ENCODE measurements around the gene KRTAP5-6.

KRTAP5-6 gene

GRCh38 chr11:1731451-1732059 lies 34.6 kb downstream of the KRTAP5-6 start:
- peaks cover 51 to 67% of the 10 kb centered on the region in 2 donors for H3K27me3 ChIP-seq (ENCODE audit: control insufficient read depth in 1 of 2, insufficient read depth in 2 of 2, low read length in 2 of 2)
- H3K9me3 ChIP-seq (ENCODE audit: control insufficient read depth in 2 of 2, low read length in 2 of 2): peaks cover 6 to 7% of the 10 kb centered on the region in 2 donors

GRCh38 chr11:1732418-1733008 lies 35.5 kb downstream of the KRTAP5-6 start:
- Histone ChIP-seq H3K9me3 (ENCODE audit: control insufficient read depth in 2 of 2, low read length in 2 of 2) (peaks cover 9 to 16% of the 10 kb centered on the region in 2 donors), H3K36me3 (ENCODE audit: control insufficient read depth in 2 of 2, insufficient read depth in 2 of 2, low read length in 2 of 2) (no peaks in the 10 kb centered on the region), H3K4me3 (ENCODE audit: low read length in 2 of 2) (no peak overlapping the region), H3K4me1 (ENCODE audit: control insufficient read depth, insufficient read depth, low read length) (no peaks in the 10 kb centered on the region), H3K27ac (ENCODE audit: low read length) (no peak overlapping the region), H3K9ac (ENCODE audit: low read length in 2 of 2) (no peak overlapping the region), H3K27me3 (ENCODE audit: control insufficient read depth in 1 of 2, insufficient read depth in 2 of 2, low read length in 2 of 2) (peaks cover 53 to 72% of the 10 kb centered on the region in 2 donors)

More at GRCh38 chr11:1731451-1732059, 34.6 kb downstream of the KRTAP5-6 start:
- Histone ChIP-seq H3K9ac (ENCODE audit: low read length in 2 of 2) (no peak overlapping the region), H3K36me3 (ENCODE audit: control insufficient read depth in 2 of 2, insufficient read depth in 2 of 2, low read length in 2 of 2) (no peaks in the 10 kb centered on the region), H3K27ac (ENCODE audit: low read length) (no peak overlapping the region), H3K4me1 (ENCODE audit: control insufficient read depth, insufficient read depth, low read length) (no peaks in the 10 kb centered on the region), H3K4me3 (ENCODE audit: low read length in 2 of 2) (no peak overlapping the region)

- H3K27me3 ChIP-seq (ENCODE audit: control insufficient read depth in 1 of 2, insufficient read depth in 2 of 2, low read length in 2 of 2): peaks cover 53 to 69% of the 10 kb centered on the region in 2 donors
- H3K9ac ChIP-seq (ENCODE audit: low read length in 2 of 2): no peak overlapping the region
- peaks cover 9 to 18% of the 10 kb centered on the region in 2 donors for H3K9me3 ChIP-seq (ENCODE audit: control insufficient read depth in 2 of 2, low read length in 2 of 2)
- H3K36me3 ChIP-seq (ENCODE audit: control insufficient read depth in 2 of 2, insufficient read depth in 2 of 2, low read length in 2 of 2): no peaks in the 10 kb centered on the region
- H3K4me1 ChIP-seq (ENCODE audit: control insufficient read depth, insufficient read depth, low read length): no peaks in the 10 kb centered on the region
- no peak overlapping the region for H3K4me3 ChIP-seq (ENCODE audit: low read length in 2 of 2)
- no peak overlapping the region for H3K27ac ChIP-seq (ENCODE audit: low read length)
Measured at GRCh38 chr11:1733009-1733715, 36.2 kb downstream of the KRTAP5-6 start.

- Histone ChIP-seq H3K36me3 (ENCODE audit: control insufficient read depth in 2 of 2, insufficient read depth in 2 of 2, low read length in 2 of 2) (no peaks in the 10 kb centered on the region), H3K9me3 (ENCODE audit: control insufficient read depth in 2 of 2, low read length in 2 of 2) (peaks cover 9 to 18% of the 10 kb centered on the region in 2 donors), H3K27me3 (ENCODE audit: control insufficient read depth in 1 of 2, insufficient read depth in 2 of 2, low read length in 2 of 2) (peaks cover 57 to 67% of the 10 kb centered on the region in 2 donors), H3K9ac (ENCODE audit: low read length in 2 of 2) (no peak overlapping the region), H3K4me1 (ENCODE audit: control insufficient read depth, insufficient read depth, low read length) (no peaks in the 10 kb centered on the region), H3K4me3 (ENCODE audit: low read length in 2 of 2) (no peak overlapping the region), H3K27ac (ENCODE audit: low read length) (no peak overlapping the region)
Measured at GRCh38 chr11:1733716-1734640, 37.0 kb downstream of the KRTAP5-6 start.

DNA sequence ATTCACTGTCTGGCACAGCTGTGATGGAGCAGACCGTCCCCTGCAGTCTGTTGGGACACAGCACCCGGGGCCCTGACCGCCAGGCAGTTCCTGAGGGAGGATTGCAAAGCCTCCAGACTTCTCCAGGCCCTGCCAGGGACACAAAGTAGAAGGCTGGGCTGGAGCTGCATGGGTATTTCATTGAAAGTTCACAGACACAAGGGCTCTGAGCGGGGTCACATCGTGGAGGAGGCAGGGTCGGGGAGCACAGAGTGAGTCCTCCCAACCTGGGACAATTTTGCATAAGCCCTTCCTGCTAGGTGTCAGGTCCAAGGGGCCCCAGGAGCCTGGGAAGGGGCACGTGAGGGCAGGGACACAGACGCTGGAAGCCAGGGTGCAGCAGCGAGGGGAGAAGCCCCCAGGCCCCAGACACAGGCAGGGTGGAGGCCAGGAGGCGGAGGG lies 37.7 kb downstream of the KRTAP5-6 start:
- H3K9ac ChIP-seq (ENCODE audit: low read length in 2 of 2): no peak overlapping the region
- H3K27me3 ChIP-seq (ENCODE audit: control insufficient read depth in 1 of 2, insufficient read depth in 2 of 2, low read length in 2 of 2): peaks cover 57 to 63% of the 10 kb centered on the region in 2 donors
- H3K9me3 ChIP-seq (ENCODE audit: control insufficient read depth in 2 of 2, low read length in 2 of 2): peaks cover 9 to 18% of the 10 kb centered on the region in 2 donors
- no peaks in the 10 kb centered on the region for H3K4me1 ChIP-seq (ENCODE audit: control insufficient read depth, insufficient read depth, low read length)
- H3K27ac ChIP-seq (ENCODE audit: low read length): no peak overlapping the region
- H3K36me3 ChIP-seq (ENCODE audit: control insufficient read depth in 2 of 2, insufficient read depth in 2 of 2, low read length in 2 of 2): no peaks in the 10 kb centered on the region
- H3K4me3 ChIP-seq (ENCODE audit: low read length in 2 of 2): no peak overlapping the region

- Histone ChIP-seq H3K9me3 (ENCODE audit: control insufficient read depth in 2 of 2, low read length in 2 of 2) (peaks cover 9 to 18% of the 10 kb centered on the region in 2 donors), H3K27me3 (ENCODE audit: control insufficient read depth in 1 of 2, insufficient read depth in 2 of 2, low read length in 2 of 2) (peaks cover 56 to 60% of the 10 kb centered on the region in 2 donors), H3K9ac (ENCODE audit: low read length in 2 of 2) (no peak overlapping the region)
Measured at GRCh38 chr11:1735271-1735670, 38.3 kb downstream of the KRTAP5-6 start.

GRCh38 chr11:1736447-1736992 lies 39.5 kb downstream of the KRTAP5-6 start:
- H3K4me3 ChIP-seq (ENCODE audit: low read length in 2 of 2): no peak overlapping the region
- H3K4me1 ChIP-seq (ENCODE audit: control insufficient read depth, insufficient read depth, low read length): no peaks in the 10 kb centered on the region
- H3K9ac ChIP-seq (ENCODE audit: low read length in 2 of 2): no peak overlapping the region
- peaks cover 51 to 55% of the 10 kb centered on the region in 2 donors for H3K27me3 ChIP-seq (ENCODE audit: control insufficient read depth in 1 of 2, insufficient read depth in 2 of 2, low read length in 2 of 2)
- H3K27ac ChIP-seq (ENCODE audit: low read length): no peak overlapping the region
- H3K36me3 ChIP-seq (ENCODE audit: control insufficient read depth in 2 of 2, insufficient read depth in 2 of 2, low read length in 2 of 2): no peaks in the 10 kb centered on the region
- H3K9me3 ChIP-seq (ENCODE audit: control insufficient read depth in 2 of 2, low read length in 2 of 2): peaks cover 9 to 18% of the 10 kb centered on the region in 2 donors

More at GRCh38 chr11:1735271-1735670, 38.3 kb downstream of the KRTAP5-6 start:
- no peaks in the 10 kb centered on the region for H3K4me1 ChIP-seq (ENCODE audit: control insufficient read depth, insufficient read depth, low read length)
- H3K36me3 ChIP-seq (ENCODE audit: control insufficient read depth in 2 of 2, insufficient read depth in 2 of 2, low read length in 2 of 2): no peaks in the 10 kb centered on the region
- H3K27ac ChIP-seq (ENCODE audit: low read length): no peak overlapping the region
- H3K4me3 ChIP-seq (ENCODE audit: low read length in 2 of 2): no peak overlapping the region

- H3K4me1 ChIP-seq (ENCODE audit: control insufficient read depth, insufficient read depth, low read length): no peaks in the 10 kb centered on the region
- no peak overlapping the region for H3K4me3 ChIP-seq (ENCODE audit: low read length in 2 of 2)
- H3K9me3 ChIP-seq (ENCODE audit: control insufficient read depth in 2 of 2, low read length in 2 of 2): peaks cover 9 to 18% of the 10 kb centered on the region in 2 donors
- H3K27ac ChIP-seq (ENCODE audit: low read length): no peak overlapping the region
- H3K9ac ChIP-seq (ENCODE audit: low read length in 2 of 2): no peak overlapping the region
- peaks cover 47 to 50% of the 10 kb centered on the region in 2 donors for H3K27me3 ChIP-seq (ENCODE audit: control insufficient read depth in 1 of 2, insufficient read depth in 2 of 2, low read length in 2 of 2)
- no peaks in the 10 kb centered on the region for H3K36me3 ChIP-seq (ENCODE audit: control insufficient read depth in 2 of 2, insufficient read depth in 2 of 2, low read length in 2 of 2)
Measured at GRCh38 chr11:1737080-1737757, 40.2 kb downstream of the KRTAP5-6 start.

GRCh38 chr11:1738380-1738779 lies 41.4 kb downstream of the KRTAP5-6 start:
- Histone ChIP-seq H3K4me3 (ENCODE audit: low read length in 2 of 2) (no peak overlapping the region), H3K9me3 (ENCODE audit: control insufficient read depth in 2 of 2, low read length in 2 of 2) (peaks cover 9 to 18% of the 10 kb centered on the region in 2 donors), H3K27ac (ENCODE audit: low read length) (no peak overlapping the region), H3K36me3 (ENCODE audit: control insufficient read depth in 2 of 2, insufficient read depth in 2 of 2, low read length in 2 of 2) (no peaks in the 10 kb centered on the region), H3K27me3 (ENCODE audit: control insufficient read depth in 1 of 2, insufficient read depth in 2 of 2, low read length in 2 of 2) (peaks cover 38 to 39% of the 10 kb centered on the region in 2 donors), H3K9ac (ENCODE audit: low read length in 2 of 2) (no peak overlapping the region), H3K4me1 (ENCODE audit: control insufficient read depth, insufficient read depth, low read length) (no peaks in the 10 kb centered on the region)
